GM18951 (cell line): ENCODE measurements around the gene PPIL6.
"Not testable (repeated sequence)": the region's sequence is repeated elsewhere in the genome, so short reads cannot be mapped to it uniquely, and the experiment has no call there.

ENCODE experiments used
- POLR2A ChIP-seq: IDR thresholded peaks from 4 replicates; pipeline ENCODE4 v1.6.1; 2011; ENCODE audit warnings: mild to moderate bottlenecking; ENCODE audit not compliant: insufficient read length, insufficient read depth; ENCODE audit errors: extremely low read depth
- in situ Hi-C: fragments of 300-500 bp; cut with MboI; formaldehyde crosslinking; loops from one replicate; pipeline ENCODE4 v1.12.0; 2022; ENCODE audit warnings: low sequenced_read_pairs, mixed read lengths, inconsistent platforms; ENCODE audit not compliant: unreplicated experiment

Gene PPIL6

DNA sequence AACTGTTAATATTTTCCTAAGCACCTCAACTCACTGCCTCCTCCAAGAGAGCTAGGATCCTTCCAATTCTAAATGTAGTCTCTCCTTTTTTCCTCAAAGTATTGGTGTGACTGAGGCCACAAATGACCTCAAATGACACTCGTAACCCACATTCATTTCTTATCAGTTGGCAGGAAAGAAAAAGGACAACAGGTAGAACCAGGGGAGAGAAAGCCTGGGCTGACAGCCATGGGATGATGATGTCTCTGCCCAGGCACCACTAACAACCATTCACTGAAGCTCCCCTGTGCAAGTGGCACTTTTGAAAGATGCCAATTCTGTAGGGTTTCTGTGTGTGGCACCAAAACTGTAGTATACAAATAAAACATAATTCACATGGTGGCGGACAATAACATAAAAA is 35.2 kb upstream of the PPIL6 start:
- TF ChIP-seq POLR2A = no peak
- in situ Hi-C loops = no loop called here

DNA sequence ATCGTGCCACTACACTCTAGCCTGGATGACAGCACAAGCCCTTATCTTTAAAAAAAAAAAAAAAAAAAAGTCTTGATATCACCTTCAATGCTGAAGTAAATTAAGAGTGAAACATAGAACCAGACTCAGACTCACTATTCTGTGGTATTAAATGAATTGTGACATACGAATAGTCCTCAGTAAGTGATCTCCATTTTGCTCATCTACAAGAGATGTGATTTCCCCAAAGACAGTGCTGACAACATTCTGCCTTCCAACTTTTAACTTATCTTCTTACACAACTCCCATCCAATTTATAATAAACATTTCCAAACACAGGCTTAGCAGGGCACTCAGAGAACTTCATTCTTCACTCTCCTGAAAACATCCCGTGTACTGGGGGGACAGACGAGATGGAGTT is 34.6 kb upstream of the PPIL6 start:
- in situ Hi-C loops = no loop called here
- no peak for TF ChIP-seq POLR2A

DNA sequence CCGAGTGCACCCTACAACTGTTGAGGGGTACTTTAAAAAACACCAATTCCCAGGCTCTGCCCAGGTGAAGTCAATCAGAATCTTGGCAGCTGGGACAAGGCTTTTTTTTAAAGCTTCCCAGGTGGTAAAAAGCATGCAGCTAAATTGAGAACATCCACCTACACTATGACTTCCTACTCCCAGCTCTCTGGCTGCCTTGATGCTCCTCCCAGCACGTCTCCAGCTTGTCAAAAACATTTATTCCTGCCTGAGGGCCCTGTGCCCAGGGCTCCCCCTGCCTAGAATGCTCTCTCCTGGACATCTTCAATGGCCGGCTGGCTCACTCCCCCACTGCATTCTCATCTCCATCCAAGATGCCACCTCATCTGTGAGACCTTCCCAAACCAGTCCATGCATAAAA is 32.7 kb upstream of the PPIL6 start:
- no peak for TF ChIP-seq POLR2A
- in situ Hi-C loops = no loop called here

DNA sequence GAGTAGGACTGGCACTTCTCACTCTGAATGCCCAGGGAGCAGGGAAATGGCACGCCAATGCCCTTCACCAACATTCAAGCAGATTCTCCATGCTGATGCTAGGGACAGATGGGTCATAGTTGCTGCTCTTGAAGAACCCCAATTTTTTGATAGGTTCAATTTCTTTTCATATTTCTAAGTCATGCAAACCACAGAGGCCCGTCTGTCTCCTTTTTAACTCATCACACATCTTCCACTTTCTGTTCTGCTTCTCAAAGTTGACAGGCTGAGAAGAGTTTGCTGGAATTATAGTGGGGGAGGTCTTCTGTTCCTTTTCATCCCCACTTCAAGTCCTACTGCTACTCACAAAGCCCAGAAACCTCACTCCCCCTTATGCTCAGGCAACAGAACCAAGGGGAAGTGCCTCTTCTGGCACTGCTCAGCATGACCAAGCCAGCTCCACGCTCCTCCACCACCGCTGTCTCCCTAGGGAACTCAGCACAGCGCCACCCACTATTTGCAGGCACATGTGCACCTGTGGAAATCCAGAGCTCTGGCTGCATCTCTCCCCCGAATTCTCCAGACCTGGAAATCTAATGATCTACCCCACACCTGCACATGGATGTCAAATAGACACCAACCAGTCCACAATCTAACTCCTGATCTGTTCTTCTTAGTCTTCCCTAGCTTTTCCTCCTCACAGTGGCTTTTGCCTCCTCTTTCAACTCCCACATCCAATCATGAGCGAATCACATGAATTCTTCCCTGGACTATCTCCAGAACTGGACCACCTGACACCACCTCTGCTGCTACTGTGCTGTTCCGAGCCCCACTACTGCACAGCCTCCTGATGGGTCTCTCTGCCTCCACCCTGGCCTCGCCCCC is 31.9 kb upstream of the PPIL6 start:
- in situ Hi-C loops = no loop called here
- TF ChIP-seq POLR2A = no peak

DNA sequence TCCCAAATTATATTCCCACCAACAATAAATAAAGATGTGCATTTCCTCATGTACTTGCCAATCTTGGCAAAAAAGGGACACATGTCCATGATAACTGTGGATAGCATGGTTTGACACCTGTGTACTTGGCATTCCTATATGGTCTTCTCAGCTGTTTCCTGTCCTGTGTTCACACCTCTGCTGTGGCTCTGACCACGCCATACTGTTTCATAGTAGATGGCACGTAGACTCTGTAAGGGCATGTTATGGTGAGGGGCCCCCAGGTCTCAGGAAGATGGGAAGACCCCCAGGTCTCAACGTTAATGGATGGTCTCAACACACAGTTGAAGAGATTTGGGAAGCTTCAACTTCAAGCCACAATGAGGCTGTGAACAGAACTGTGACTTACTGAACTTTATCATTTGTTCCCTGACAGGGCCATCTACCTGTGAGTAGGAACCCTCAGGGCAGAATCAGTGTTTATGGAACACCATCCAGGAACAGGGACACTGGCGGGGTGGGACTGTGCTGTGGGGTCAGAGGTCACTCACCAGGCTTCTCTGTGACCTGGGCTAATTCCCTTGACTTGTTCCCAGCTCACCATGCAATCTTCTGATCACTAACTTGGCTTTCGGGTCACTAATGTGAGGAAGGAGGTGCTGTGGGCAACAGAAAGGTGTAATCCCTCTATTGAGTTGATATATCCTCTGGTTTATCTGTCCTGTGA is 30.8 kb upstream of the PPIL6 start:
- in situ Hi-C loops = no loop called here
- TF ChIP-seq POLR2A = no peak

DNA sequence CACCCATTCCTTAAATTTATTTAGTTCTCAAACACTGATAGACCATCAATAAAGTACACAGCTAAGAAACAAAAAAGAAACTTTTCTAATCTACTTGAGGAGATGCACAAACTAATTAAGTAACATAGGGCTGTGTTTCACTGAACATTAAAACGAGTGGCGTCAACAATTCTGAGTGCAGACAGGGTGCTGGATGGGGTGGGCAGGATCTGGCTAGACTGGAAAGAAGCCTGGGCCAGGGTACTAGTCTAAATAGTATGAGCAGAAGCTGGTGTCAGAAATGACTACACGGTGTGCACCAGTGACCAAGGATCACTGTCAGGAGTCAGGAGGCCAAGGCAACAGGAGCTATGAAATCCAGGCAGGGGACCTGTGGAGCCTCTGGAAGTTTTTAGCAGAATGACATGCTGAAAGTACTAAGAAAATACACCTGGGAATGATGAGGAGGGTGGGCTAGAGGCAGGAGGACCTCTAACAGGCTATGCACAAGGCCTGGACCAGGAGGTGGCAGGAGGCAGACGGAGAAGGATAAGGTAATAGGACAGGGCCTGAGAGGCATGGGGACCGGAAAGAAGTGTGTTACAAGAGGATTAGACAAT is 29.3 kb upstream of the PPIL6 start:
- in situ Hi-C loops = no loop called here

DNA sequence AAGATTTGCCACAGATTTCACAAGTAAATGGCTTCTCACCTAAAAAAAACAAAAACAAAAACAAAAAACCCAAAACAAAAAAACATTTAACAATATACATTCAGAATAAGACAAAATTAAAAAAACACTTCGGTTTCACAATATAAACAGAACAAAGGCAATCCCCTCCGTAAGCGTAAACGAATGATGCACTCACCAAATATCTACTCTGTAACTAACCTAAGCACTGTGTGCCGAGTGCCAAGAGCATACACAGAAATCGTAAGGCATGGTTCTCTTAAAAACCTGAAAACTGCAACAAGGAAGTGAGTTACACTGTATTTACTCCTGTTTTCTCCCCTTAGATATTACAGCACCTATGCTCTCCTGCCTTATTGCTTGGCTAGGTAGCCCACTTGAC is 27.3 kb upstream of the PPIL6 start:
- TF ChIP-seq POLR2A = no peak
- in situ Hi-C loops = no loop called here

More for the DNA sequence above, 29.3 kb upstream of the PPIL6 start:
- TF ChIP-seq POLR2A = no peak

DNA sequence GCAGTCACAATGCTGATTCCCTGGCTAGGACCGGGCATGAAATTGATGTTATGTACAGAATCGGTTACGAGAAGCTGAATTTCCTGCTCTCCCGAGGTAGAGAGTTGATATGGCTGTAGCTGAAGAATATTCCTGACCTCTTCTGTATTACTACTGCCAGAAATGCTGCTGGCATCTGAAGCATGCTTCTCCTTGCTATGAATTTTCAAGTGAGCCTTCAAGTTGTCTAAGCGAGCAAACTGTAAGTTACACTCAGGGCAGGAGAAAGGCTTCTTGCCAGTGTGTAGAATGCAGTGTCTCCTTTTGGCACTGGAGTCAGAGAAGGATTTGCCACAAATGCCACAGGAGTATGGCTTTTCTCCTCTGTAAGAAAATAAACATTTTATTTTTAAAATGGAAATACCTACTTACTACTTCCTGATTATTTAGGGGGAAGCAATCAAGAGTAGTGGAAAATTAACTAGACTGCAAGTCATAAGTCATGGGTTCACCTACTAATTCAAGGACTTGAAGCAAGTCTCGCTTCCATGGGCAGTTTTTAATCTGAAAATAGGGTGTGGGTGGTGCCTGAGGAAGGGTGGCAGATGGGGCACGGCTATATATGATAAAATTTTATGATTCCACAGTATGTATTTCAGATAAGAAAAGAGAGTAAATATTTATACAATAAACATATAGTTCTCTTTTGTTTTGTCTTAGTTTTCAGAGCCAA is 25.9 kb upstream of the PPIL6 start:
- in situ Hi-C loops = no loop called here
- TF ChIP-seq POLR2A = no peak

DNA sequence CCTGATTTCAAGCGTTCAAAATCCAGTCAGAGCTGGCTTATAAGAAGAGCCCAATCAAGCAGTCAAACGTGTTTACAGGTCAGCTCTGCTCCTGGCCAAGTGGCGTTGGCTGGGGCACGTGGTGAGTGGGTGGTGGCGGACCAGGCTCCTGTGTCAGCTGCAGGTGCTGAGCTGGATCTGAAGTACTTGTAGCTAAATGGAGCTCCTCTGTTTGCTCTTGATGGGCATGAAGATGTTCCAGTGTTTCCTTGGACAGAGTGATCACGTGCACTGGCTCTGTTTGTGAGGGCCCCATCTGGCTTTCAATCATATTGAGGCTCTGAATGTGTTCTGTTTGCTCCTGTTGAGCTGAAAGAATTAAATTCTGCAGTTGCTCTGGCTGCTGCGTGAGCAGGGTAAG is 25.3 kb upstream of the PPIL6 start:
- no peak for TF ChIP-seq POLR2A
- in situ Hi-C loops = no loop called here

DNA sequence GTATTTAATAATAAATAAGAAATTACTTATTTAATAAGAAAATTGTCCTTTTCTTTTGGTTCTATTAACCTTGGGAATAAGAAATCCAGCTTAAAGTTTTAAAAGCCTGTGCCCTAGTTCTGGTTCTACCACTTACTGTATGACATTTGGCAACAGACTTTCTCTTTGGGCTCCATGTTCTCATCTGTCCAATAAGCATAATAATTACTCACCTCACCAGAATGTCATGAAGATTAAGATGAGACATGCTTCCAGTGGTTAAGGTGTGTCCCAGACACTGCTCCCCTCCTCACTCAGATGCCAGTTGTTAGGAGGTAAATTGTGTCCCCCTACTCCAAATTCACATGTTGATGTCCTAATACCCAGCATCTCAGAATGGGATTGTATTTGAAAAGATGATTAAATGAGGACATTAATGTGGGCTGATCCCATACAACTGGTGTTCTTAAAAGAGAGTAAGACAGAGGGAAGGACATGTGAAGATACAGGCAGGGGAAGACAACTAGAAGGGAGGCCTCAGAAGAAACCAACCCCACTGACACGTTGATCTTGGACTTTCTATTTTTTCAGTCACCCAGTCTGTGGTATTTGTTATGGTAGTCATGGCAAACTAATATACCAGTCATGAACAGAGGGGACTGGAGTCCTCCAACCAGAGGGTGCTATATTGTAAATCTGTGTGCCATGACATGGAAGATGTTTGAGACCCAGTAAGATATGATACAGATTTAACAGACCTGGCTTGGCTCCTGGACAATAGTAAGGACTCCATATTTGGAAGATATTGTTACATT is 21.5 kb upstream of the PPIL6 start:
- no peak for TF ChIP-seq POLR2A
- in situ Hi-C loops = no loop called here

DNA sequence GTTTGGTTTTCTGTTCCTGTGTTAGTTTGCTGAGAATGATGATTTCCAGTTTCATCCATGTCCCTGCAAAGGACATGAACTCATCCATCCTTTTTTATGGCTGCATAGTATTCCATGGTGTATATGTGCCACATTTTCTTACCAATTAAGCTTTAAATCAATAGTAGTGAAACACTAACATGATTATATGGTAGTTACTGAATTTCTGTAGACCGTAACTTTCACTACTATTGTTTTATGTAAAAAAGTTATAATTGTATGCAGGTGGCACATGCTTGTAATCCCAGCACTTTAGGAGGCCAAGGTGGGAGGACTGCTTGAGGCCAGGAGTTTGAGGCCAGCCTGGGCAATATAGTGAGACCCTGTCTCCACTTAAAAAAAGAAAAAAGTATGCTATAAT is 20.8 kb upstream of the PPIL6 start:
- in situ Hi-C loops = not testable (repeated sequence)

DNA sequence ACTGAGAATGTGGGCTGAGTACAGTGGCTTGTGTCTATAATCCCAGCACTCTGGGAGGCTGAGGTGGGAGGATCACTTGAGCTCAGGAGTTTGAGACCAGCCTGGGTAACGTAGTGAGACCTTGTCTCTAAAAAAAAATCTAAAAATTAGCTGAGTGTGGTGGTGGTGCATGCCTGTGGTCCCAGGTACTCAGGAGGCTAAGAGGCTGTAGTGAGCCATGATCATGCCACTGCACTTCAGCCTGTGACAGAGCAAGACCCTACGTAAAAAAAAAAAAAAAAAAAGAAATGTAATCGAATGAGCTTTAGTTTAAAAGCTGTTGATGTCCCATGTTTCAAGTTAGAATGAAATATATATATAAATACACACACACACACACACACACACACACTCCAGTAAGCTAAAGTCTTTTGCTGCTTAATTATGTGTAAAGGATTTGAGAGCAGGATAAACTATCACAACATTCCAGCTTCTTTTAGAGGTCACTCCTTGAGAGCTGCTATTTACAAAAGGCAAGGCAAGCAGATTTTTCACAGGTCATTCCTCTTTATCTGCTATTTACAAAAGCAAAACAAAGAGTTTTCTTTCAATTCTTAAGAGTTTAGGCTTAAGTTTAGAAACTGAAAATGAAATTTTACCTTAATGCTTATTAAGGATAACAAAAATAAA is 19.9 kb upstream of the PPIL6 start:
- TF ChIP-seq POLR2A = no peak
- in situ Hi-C loops = no loop called here
